ENCODE results near the gene SLC10A7.

SLC10A7 gene

DNA sequence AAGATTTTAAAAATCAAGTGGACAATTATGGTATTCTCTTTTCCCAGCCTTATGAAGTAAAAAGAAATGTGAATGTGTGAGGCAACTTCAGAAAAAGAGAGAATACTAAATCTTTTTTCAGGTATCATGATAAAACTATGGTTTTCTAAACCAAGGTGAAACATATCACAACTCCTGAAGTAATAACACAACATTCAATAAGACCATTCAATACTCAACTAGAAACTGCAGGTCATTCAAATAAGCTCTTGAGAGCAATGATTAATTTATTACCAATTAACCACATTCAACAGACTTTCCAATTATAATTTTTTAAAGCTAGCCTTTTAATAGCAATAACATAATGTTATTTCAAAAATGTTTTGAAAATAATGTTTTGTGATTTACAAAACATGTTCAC lies 35.8 kb downstream of the SLC10A7 start:
- TF ChIP-seq, protein P1, sequence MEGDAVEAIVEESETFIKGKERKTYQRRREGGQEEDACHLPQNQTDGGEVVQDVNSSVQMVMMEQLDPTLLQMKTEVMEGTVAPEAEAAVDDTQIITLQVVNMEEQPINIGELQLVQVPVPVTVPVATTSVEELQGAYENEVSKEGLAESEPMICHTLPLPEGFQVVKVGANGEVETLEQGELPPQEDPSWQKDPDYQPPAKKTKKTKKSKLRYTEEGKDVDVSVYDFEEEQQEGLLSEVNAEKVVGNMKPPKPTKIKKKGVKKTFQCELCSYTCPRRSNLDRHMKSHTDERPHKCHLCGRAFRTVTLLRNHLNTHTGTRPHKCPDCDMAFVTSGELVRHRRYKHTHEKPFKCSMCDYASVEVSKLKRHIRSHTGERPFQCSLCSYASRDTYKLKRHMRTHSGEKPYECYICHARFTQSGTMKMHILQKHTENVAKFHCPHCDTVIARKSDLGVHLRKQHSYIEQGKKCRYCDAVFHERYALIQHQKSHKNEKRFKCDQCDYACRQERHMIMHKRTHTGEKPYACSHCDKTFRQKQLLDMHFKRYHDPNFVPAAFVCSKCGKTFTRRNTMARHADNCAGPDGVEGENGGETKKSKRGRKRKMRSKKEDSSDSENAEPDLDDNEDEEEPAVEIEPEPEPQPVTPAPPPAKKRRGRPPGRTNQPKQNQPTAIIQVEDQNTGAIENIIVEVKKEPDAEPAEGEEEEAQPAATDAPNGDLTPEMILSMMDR (IDR thresholded peaks at IDR 0.05): no peak
- no peak overlapping the region for H3K27ac ChIP-seq
- no peak for DNase-seq
- peaks cover 3 to 24% (median 5%) of the 10 kb centered on the region in 3 donors for H3K36me3 ChIP-seq
- H3K9me3 ChIP-seq: peaks cover 5 to 23% (median 8%) of the 10 kb centered on the region in 3 donors
- intact Hi-C loops (cut with DNase I; ENCODE audit: low total_unique reads): no loop called here
- H3K27me3 ChIP-seq: no peaks in the 10 kb centered on the region
- H3K4me1 ChIP-seq: no peaks in the 10 kb centered on the region
- H3K4me3 ChIP-seq: no peak overlapping the region

DNA sequence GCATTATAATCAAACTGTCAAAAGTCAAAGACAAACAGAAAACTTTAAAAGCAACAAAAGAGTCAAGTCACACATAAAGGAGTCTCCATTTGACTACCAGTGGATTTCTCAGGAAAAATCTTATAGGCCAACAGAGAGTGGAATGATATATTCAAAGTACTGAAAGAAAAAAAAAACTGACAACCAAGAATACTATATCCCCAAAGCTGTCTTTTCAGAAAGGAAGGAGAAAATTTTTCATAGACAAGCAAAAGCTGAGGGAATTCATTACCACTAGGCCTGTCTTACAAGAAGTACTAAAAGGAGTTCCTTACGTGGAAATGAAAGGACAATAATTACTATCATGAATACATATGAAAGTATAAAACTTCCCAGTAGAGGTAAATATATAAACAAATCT lies 39.0 kb downstream of the SLC10A7 start:
- Histone ChIP-seq H3K36me3 (peaks cover 1 to 22% (median 5%) of the 10 kb centered on the region in 3 donors), H3K27me3 (no peaks in the 10 kb centered on the region), H3K4me3 (no peak overlapping the region), H3K27ac (no peak overlapping the region), H3K4me1 (peaks cover 0 to 5% (median 0%) of the 10 kb centered on the region in 4 donors), H3K9me3 (peaks cover 5 to 23% (median 8%) of the 10 kb centered on the region in 3 donors)
- intact Hi-C loops (cut with DNase I; ENCODE audit: low total_unique reads): no loop called here
- DNase-seq: no peak
- TF ChIP-seq, protein P1 (IDR thresholded peaks at IDR 0.05): no peak

DNA sequence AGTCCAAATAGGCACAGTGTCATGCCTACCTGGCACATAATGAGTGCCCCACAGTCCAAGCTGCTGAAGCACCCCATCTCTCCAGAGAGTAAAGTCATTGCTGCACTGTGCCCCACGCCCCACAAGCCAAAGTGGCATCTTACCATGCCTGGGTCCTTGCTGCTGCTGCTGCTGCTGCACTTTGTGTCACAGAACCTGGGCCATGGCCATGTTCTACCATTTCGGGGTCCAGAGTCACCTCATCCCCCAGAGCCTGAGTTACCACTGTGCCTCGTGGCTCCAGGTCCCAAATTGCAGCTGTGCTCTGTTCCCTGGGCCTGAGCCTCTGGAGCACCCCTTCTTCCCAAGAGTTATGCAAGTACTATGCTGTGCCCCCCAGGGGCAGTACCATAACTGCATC lies 40.5 kb downstream of the SLC10A7 start:
- TF ChIP-seq, protein P1 (IDR thresholded peaks at IDR 0.05): no peak
- intact Hi-C loops (cut with DNase I; ENCODE audit: low total_unique reads): no loop called here
- H3K27me3 ChIP-seq: no peaks in the 10 kb centered on the region
- H3K27ac ChIP-seq: no peak overlapping the region
- H3K9me3 ChIP-seq: peaks cover 5 to 23% (median 8%) of the 10 kb centered on the region in 3 donors
- H3K4me3 ChIP-seq: no peak overlapping the region
- peaks cover 0 to 9% (median 5%) of the 10 kb centered on the region in 3 donors for H3K36me3 ChIP-seq
- no peak for DNase-seq
- peaks cover 0 to 6% (median 0%) of the 10 kb centered on the region in 4 donors for H3K4me1 ChIP-seq

DNA sequence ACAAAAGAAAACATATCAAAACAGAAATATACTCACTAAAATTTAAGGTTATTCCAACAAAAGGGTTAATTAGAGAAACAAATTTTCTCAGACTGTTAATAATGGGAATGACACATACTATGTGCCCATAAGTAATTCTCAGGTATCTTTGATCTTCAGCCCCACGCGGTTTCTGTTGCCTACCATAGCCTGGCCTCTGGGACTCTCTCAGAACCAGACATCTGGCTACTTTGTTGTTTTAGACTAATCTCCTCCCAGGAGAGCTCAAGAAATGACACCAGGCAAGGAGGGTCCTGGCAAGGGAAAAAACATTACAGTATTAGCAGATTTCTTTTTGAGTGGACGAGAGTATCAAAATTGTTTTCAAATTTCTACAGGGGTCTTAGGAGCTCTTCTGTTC lies 43.7 kb downstream of the SLC10A7 start:
- TF ChIP-seq, protein P1 (IDR thresholded peaks at IDR 0.05): no peak
- no peak for DNase-seq
- intact Hi-C loops (cut with DNase I; ENCODE audit: low total_unique reads): no loop called here
- Histone ChIP-seq H3K27ac (no peak overlapping the region), H3K9me3 (peaks cover 3 to 15% (median 5%) of the 10 kb centered on the region in 3 donors), H3K27me3 (no peaks in the 10 kb centered on the region), H3K4me1 (peaks cover 0 to 6% (median 0%) of the 10 kb centered on the region in 4 donors), H3K4me3 (no peak overlapping the region), H3K36me3 (no peaks in the 10 kb centered on the region)

DNA sequence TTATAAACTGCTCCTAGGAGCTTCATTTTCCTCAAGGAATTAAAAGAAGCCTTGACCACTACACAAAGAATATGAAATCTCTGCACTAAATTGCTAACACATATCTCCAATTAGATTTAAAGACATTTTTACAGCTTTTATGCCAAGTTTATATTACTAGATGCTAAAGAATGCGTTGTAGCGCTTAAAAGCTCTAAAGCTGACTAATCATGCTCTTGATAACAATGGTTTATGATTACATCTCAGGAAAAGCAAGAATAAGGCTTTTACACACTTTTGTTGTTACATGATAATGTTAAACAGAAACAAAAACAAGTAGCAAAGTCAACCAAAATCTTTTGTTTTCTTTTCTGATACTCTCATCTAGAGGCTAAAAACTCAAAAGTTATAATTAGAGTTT lies 44.7 kb downstream of the SLC10A7 start:
- H3K27ac ChIP-seq: no peak overlapping the region

More for the DNA sequence above, 44.7 kb downstream of the SLC10A7 start:
- H3K27me3 ChIP-seq: no peaks in the 10 kb centered on the region
- no peak overlapping the region for H3K4me3 ChIP-seq
- H3K4me1 ChIP-seq: peaks cover 0 to 6% (median 0%) of the 10 kb centered on the region in 4 donors
- H3K9me3 ChIP-seq: peaks cover under 1 to 7% (median 3%) of the 10 kb centered on the region in 3 donors
- no peaks in the 10 kb centered on the region for H3K36me3 ChIP-seq
- intact Hi-C loops (cut with DNase I; ENCODE audit: low total_unique reads): no loop called here
- TF ChIP-seq, protein P1 (IDR thresholded peaks at IDR 0.05): no peak
- DNase-seq: no peak
